DMS153 (cell line): ENCODE data around the gene VTI1A.

Experiments
- DNase-seq: peaks from one replicate; lab custom pipeline; 2025; lab: John Stamatoyannopoulos, UW

VTI1A gene

DNA sequence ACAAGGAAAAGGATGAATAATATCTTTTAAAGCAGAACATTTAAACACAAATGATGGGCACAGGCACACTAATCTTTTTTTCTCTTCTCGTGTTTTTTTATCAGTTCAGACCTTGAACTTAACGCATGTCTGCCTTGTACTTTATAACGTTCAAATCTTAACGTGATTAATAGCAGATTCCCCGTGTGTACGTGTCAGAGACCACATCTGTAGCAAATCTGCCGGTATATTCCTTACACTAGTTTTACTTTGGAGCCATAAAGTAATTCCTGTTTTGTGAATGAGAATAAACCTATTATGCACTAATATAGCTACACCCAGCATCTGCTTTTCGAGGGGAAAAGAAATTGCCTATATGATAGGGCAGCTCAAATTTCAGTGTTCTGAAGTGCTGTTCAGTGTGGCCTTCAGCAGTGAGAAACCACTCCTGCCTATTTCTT, 337.0 kb downstream of the VTI1A start:
- no peak for DNase-seq

DNA sequence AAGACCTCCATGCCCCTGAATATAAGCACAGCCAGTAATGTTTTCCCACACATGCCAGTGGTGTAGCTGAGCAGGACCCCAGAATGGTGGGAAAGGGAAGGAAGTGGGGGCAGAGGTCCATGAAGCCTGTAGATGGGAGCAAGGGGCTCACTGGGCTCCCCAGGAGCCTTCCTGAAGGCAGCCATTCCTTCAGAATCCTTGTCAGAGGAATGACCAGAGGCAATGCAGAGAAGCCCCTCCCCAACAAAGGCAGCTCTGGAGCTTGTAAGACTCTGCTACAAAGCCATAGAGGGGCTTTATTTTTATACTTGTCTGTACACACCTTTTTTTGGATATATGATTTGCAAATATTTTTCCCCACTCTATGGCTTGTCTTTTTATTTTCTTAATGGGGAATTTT, 338.1 kb downstream of the VTI1A start:
- DNase-seq, result no peak

DNA sequence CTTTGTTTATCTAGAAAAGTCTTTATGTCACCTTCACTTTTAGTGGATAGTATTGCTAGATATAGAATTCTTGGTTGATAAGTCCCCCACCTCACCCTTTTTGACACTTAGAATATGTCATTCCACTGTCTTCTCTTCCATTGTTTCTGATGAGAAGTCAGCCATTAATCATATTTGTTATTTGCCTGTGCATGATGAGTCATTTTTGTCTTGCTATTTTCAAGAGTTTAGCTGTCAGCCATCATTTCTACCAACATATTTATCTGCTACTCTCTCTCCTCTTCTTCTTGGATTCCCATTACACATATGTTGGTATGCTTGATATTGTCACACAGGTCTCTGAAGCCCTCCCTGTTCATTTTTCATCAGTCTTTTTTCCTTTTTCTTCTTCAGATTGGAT, 342.2 kb downstream of the VTI1A start:
- no peak for DNase-seq

DNA sequence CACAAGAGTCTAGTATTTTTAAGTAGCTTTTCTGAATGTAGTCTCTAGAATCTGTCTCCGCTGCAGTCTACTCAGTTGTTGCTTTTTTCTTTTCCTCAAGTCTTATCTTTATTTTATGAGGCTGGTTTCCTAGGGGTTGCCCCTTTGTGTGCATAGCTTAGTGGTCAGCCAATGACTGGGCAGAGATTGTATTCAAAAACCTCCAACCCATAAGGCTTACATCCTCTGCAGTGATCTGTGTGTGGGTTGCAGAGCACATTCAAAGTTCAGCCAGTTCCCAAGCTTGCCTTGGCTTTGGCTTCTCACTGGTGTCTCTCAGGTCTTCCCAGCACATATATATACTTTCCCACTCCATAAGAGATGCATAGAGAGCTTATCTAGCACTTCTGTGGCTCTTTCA, 343.0 kb downstream of the VTI1A start:
- DNase-seq, result no peak

DNA sequence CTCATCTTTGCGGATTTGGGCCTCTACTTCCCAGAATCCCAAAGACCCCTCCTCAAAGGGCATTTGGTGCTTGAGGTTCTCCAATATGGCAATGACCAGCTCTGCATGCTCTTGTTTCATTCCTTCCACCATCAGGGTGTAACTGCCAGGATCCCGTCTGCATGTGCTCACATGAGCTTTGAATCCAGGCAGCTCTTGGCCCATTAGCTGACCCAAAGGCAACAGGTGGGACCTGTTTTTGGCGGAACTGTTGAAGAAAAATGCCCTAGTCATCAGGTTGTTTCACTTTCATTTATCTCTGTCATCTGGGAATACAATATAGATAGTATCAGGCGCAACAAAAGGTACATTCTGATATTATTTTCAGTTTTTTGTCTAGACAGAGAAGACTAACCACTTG, 343.9 kb downstream of the VTI1A start:
- DNase-seq, result no peak

DNA sequence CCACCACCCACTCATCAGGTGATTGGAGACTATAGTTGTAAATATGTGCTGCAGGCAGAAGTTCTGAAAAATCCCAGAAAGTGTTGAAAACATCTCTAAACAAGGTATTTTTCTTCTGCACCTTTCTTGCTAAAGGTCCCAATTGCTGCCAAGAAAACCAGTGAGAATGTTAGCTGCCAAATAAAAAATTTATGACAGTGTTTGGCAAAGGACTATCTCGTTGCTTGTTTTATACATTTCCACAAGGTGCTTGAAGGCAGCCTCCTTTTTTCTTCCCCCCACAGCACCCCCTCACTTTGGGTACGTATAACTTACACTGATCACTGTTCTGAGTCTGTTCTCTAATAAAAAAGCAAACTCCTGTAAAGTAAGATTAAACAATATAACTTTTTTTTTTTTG, 344.4 kb downstream of the VTI1A start:
- no peak for DNase-seq

DNA sequence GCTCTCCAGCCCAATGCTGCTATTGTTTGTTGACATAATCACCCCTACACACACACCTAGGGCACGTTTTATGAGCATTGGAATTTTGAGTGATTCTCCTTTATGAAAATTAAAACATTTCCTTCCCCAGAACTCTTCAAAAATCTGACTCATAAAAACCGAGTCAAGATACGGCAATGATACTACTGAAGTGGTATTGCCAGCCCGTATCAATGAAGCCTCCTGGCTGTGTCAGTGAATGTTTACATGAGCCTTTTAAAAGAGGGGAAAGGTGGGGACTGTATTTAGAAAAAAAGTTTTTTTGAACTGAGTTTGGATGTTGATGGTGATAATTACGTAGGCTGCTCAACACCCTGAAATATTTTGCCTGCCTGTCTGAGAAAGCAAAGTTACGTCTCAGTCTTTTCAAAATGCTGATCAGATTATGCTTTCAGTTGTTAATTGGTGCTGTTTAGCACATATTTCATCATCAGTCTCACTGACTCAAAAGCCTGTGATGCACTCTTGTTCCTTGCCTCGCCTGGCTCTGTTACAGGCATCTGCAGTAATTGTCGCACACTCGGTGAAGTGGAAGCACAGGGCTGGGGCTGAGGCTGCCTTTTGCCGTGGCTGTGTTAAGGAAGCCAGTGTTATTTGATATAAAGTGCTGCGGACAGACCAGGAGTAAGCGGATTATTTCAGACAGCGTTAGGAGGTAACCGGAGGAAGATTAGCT, 345.6 kb downstream of the VTI1A start:
- DNase-seq, result peak; percentile 26

DNA sequence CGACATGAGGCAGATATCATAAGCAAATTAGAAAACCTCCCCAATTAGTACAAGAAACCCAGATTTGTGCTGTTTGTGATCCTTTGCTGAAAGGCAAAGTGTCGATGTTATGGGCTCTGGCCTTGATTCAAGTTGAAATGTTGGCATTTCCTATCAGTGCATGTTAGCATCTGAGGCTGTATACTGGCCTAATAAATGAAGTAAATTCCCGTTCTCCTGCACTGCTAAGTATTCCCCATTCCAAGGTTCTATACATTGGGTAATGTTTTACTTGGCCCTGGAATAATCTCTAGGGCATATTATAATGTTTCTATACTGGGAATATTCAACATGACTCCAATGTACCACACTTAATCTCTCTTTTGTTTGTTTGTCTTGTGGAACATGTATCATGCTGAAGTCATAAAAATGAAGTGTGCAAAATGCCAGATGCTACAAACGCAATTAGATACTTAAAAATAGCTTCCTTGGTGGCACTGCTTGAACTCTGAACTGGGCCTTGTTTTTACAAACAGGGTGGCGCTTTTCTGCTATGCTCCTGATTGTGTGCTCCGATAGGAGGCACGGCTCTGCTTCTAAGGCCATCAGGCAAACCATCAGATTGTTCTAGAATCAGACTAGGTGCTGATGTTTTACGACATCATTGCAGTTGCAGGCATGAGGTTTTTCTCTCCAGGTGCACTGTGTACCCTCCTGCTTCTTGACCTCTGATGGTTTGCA, 346.3 kb downstream of the VTI1A start:
- peak; percentile 8 for DNase-seq

DNA sequence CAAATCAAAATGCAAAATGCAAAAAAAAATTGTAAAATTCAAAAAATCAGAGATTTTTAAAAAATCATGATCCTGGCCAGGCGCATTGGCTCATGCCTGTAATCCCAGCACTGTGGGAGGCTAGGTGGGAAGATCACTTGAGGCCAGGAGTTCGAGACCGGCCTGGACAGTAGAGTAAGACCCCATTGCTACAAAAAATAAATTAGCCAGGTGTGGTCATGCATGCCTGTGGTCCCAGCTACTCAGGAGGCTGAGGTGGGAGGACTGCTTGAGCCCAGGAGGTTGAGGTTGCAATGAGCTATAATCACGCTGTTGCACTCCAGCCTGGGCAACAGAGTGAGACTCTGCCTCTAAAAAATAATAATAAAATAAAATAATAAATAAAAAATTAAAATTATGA, 347.2 kb downstream of the VTI1A start:
- DNase-seq, result no peak

DNA sequence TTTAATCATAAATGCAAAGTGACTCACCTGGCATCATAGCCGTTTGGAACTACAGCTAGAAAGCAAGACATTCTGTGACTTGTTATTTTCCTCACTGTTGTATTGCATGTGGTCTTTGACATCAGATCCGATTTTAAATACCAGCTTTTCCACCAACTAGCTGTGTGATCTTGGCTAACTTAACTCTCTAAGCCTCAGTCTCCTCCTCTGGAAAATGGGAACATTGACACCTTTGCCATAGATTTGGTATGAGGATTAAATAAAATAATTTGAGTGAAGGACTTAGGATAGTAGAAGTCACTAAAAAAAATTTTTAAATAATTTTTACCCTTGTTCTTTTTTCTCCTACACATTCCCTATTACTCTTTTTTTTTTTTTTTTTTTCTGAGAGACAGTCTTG, 348.1 kb downstream of the VTI1A start:
- DNase-seq, result no peak

DNA sequence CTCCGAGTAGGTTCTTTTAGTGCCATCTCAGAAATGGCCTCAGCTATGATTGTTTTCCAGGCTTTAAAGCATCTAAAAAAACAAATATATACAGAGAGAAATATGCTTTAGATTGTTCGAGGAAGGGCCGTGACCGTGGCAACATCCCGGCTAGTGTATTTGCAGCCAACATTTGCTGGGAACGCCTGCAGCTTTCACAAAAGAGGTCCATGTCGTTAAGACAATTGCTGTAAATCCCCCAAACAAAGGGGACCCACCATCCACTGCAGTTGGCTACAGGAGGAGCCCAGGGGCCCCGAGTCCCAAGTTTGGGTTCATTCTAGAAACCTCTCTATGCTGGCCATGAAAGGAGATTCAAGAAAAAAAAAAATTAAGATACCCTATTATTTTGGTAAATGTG, 350.2 kb downstream of the VTI1A start:
- DNase-seq, result no peak

DNA sequence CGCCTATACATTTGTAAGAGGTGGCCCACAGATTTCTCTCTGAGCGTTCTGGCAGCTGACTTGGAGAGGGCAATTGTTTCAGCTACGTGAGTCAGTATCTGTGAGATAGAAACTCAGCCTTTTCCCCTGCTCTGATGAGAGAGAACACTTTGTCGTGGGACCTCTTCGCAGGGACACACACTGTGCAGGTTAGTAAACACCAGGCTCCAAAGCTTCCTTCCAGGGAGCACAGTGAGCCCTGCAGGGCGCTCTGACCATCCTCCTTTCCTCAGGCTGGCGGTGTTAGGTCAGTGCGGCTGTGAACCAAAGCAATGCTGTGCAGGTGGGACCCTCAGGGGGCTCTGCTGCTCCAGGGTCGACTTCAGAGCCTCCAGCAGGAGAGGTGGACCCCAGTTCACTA, 350.8 kb downstream of the VTI1A start:
- no peak for DNase-seq

DNA sequence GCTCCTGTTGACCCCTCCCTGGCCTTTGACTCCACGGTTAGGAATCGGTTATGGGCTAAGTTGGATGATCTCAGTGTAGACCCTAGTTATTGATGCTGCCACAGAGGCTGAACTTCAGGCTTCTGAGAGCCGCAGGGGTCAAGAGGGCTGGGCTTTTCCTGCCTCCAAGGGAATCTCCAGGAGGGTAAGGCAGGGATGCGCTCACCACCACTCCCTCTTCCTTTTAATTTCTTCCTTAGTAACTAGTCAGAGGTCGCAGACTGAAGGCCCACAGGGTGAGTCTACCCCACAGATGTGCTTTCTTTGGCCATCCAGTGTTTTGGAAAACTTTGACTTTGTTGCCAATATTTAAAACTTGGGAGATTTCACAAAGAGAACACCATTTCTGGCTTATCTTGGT, 352.0 kb downstream of the VTI1A start:
- no peak for DNase-seq

DNA sequence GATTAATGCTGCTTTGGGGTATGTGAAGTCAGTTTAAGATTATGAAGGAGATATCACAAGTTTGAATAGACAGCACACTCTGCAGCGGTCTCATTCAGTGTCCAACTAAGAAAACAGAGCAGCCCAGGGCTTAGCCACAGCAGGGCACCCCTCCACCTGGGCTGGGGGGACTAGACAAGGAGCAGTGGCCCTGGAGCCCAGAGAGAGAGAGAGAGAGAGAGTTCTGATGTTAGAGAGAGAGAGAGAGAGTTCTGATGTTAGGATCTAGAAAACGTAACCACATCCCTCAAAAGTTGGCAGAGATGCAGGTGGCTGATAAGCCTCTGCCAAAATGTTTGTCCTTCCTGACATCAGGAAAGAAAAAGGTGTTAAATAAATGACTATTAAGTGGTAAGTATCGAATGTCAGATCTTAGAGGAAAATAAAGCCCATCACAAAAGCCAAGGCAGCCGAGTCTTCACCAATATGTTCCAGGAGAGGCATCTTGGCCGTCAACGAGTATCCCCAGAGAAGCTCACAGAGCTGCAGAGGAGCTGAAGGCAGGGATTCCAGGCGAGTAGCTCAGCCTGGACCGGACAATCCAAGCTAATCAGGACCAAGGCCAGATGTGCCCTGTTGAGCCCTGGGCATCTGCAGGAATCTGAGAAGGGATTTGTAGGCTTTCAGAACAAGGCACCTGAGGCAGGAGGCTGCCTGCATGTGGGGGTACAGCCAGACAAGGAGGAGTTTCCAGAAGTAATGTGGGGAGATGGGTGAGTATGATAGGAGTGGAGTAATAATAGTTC, 352.9 kb downstream of the VTI1A start:
- DNase-seq, result no peak

DNA sequence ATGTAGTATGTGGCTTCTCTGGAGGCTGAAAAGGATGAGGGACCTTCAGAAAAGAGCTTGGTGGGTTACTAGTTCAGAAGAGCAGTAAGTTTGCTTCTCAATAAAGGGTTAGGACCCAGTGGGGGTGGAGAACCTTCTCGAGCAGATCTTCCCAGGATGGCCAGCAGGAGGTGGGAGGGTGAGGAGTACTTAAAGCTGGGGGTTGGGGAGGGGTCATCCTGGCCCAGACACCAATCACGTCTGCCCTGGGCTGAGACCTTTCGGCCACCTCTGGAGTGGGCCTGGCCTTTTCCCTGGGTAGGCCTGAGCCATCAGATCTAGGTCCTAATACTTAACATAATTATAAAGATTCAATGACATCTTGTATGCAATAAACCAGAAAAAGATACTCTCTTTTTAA, 354.0 kb downstream of the VTI1A start:
- no peak for DNase-seq

DNA sequence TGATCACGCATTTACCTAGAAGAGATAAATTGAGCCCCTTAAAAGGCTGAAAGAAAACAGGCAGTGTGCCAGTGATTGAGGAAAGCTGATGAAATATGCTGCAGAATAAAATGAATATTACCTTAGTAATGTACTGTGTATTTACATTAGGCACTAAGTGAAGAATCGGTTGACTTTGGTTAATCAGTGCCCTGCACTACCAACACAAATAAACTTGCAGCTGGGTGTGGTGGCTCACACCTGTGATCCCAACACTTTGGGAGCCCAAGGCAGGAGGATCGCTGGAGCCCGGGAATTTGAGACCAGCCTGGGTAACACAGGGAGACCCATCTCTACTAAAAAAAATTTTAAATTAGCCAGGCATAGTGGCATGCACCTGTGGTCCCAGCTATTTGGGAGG, 354.7 kb downstream of the VTI1A start:
- DNase-seq, result no peak

DNA sequence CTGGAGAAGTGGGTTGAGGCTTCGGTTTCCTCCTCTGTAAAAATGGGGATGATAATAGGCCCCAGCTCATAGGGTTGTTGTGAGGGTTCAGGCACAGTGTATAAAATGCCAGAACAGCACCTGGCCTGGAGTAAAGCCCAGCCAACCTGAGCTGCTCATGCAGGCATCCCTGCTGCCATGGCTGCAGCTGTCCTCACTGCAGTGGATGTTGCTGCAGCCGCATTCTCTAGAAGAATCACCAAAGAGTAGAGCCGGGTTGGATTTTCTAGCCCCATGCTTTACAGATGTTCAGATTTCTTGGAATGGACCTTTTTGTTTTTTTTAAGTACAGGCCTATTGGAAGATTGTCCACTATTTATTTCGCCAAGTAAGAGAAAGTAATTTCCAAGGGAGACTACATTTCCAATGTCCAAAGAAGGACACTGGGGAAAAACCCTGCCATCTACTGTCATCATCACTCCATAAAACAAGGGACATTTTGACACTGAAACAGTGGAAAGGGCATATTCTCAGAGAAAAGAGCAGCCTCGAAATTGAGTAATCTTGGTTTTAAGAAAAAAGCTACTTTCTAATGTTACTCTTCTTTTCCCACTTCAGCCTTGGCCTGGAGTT, 355.5 kb downstream of the VTI1A start:
- no peak for DNase-seq

DNA sequence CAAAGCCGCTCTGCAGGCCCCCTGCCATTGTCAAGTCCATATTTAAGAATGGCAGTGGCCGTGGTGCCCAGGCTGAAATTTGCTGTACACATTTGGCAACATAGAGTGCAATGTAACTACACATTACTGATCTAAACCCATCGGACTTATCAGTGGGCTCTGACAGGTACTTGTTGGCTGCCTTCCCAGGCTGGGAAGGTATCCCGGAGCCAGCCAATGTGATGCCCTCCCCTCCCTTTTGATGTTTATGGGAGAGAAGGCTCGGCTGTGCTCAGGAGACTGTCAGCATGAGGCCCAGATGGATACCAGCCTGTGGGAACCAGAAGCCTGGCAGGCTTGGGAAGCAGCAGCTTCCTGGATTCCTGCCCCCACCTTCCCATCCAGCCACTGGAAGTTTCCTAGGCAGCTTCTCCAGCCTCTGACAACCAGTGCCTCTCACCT, 357.0 kb downstream of the VTI1A start:
- DNase-seq, result peak; percentile 53

DNA sequence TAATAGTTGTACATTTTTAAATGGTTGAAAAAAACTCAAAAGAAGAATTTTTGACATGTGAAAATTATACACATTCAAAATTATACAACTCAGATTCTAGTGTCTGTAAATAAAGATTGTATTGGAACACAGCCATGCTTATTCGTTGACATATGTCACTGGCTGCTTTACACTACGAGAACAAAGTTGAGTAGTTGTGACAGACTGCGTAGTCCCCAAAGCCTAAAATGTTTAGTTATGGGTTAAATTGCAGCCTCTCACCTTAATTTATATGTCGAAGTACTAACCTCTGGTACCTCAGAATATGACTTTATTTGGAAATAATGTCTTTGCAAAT, 358.2 kb downstream of the VTI1A start:
- no peak for DNase-seq

DNA sequence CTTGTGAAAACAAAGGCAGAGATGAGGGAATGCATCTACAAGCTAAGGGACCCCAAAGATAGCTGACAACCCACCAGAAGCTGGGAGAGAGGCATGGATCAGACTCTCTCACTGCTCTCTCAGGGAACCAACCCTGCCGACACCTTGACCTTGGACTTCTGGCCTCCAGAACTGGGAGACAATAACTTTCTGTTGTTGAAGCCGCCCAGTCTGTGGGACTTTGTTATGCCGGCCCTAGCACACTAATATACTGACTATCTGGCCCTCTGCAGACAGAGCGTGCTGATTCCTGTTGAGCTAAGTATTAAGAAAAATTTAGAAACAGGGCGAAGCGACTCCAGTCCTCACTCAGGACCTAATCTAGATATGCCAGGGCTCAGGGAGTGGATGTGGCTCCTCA, 358.7 kb downstream of the VTI1A start:
- no peak for DNase-seq

DNA sequence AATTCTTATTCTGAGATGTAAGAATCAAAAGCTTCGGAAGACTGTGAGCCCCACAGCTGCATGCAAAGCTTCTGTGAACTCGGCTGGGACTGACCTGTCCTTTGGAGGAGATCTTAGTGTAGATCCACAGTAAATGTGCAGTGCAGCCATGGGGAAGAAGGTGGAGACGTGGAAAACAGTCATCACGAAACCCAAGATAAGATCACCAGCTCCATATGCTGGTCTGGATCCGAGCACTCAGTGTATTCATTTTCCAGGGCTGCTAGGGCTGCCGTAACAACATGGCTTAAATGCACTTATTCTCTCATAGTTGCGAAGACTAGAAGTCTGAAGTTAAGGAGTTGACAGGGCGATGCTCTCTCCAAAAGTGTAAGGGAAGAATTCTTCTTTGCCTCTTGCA, 360.0 kb downstream of the VTI1A start:
- no peak for DNase-seq

DNA sequence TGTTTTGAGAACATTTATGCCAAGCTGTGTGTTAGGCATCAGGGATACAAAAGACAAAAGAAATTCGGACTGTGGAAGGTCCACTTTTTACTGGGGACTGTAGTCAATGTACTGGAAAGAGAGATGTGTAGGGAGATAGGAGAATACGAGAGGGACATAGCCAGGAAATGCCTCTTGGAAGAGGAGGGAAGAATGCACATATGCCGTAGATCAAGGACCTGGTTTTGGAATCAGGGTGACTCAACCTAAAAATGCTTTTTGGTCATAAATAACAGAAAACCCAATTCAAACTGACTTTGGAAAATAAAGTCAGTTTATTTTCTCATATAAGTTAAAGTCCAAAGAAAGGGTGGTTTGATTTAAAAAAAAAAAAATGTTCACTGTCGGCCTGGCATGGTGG, 362.7 kb downstream of the VTI1A start:
- no peak for DNase-seq

DNA sequence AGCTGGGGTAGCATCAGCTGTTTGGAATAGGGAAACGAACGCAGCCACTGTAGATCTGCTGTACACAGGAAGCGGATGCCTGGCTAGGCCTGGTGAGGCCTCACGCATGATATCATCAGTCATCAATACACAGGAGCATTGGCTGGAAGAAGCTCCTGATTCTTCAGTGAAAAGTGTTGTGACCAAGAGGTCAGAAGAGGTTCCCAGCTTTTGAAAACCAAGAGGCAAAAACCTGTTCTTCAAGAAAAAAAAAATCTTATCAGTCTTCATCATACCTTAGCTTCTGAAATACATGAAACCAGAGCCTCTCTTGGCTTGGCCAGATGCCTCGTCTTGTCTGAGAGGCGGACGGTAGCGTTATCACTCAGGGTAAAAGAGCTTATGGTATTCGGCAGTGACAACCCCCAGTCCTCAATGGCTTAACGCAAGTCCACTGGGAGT, 363.7 kb downstream of the VTI1A start:
- DNase-seq, result no peak
